ENCODE results near the gene YPEL5. TPM values are rescaled to one million over a fixed set of nuclear protein-coding genes. Genes with fewer than 3 reads are reported as not detected.
A peak's percentile ranks its signal among the peaks of the same experiment; 100 is the strongest.

YPEL5 gene
- total and polyA plus RNA-seq, 2 donors (not counting 1 experiment from before 2014, with no cell fraction given) = 94.7 to 159 TPM

- no peaks in the 10 kb centered on the region for H3K27me3 ChIP-seq (ENCODE audit: control insufficient read depth, insufficient read depth, low read length)
- TF ChIP-seq EZH2 (IDR thresholded peaks at IDR 0.05; ENCODE audit: low read length, missing control alignments) = no peak
- TF ChIP-seq CTCF (conservative IDR thresholded peaks at IDR 0.05 in 1 of 2, IDR thresholded peaks at IDR 0.05 in 1 of 2; ENCODE audit: low read depth in 1 of 2, low read length in 2 of 2) = peak; percentile 85 to 94
- H2AFZ ChIP-seq (ENCODE audit: low read length) = no peak overlapping the region
- no peaks in the 10 kb centered on the region for H3K36me3 ChIP-seq (ENCODE audit: control insufficient read depth, insufficient read depth, low read length)
- no peaks in the 10 kb centered on the region for H3K4me1 ChIP-seq (ENCODE audit: control insufficient read depth, extremely low read depth, insufficient read depth, low read length)
- no peak overlapping the region for H3K4me3 ChIP-seq (replicated peaks in 1 of 4; ENCODE audit: control extremely low read depth in 1 of 4, insufficient read depth in 1 of 4, low read depth in 3 of 4, low read length in 4 of 4)
- H3K9ac ChIP-seq (ENCODE audit: insufficient read depth, low read length) = no peak overlapping the region
- no peaks in the 10 kb centered on the region for H3K79me2 ChIP-seq (ENCODE audit: control insufficient read depth, insufficient read depth, low read length)
- H3K9me3 ChIP-seq (ENCODE audit: control insufficient read depth, insufficient read depth, low read depth, low read length) = no peaks in the 10 kb centered on the region
- H3K27ac ChIP-seq (ENCODE audit: insufficient read depth, low read length) = no peak overlapping the region
- peak; percentile 87 to 94 for DNase-seq (ENCODE audit: low read depth in 2 of 2)
- no peaks in the 10 kb centered on the region for H4K20me1 ChIP-seq (ENCODE audit: control insufficient read depth, extremely low read depth, insufficient read depth, low read length)
- H3K4me2 ChIP-seq (ENCODE audit: extremely low read depth, insufficient read depth, low read length) = peak overlapping the region; percentile 13
Observed at GRCh38 chr2:30165050-30165520, 18.3 kb downstream of the YPEL5 start.

- Histone ChIP-seq H3K79me2 (ENCODE audit: control insufficient read depth, insufficient read depth, low read length) (no peaks in the 10 kb centered on the region), H3K9ac (ENCODE audit: insufficient read depth, low read length) (no peak overlapping the region), H3K9me3 (ENCODE audit: control insufficient read depth, insufficient read depth, low read depth, low read length) (no peaks in the 10 kb centered on the region), H3K36me3 (ENCODE audit: control insufficient read depth, insufficient read depth, low read length) (no peaks in the 10 kb centered on the region), H3K27ac (ENCODE audit: insufficient read depth, low read length) (no peak overlapping the region), H3K4me2 (ENCODE audit: extremely low read depth, insufficient read depth, low read length) (no peak overlapping the region), H3K27me3 (ENCODE audit: control insufficient read depth, insufficient read depth, low read length) (no peaks in the 10 kb centered on the region), H2AFZ (ENCODE audit: low read length) (no peak overlapping the region), H3K4me3 (replicated peaks in 1 of 4; ENCODE audit: control extremely low read depth in 1 of 4, insufficient read depth in 1 of 4, low read depth in 3 of 4, low read length in 4 of 4) (no peak overlapping the region), H3K4me1 (ENCODE audit: control insufficient read depth, extremely low read depth, insufficient read depth, low read length) (no peaks in the 10 kb centered on the region), H4K20me1 (ENCODE audit: control insufficient read depth, extremely low read depth, insufficient read depth, low read length) (no peaks in the 10 kb centered on the region)
- no peak for TF ChIP-seq CTCF (conservative IDR thresholded peaks at IDR 0.05 in 1 of 2, IDR thresholded peaks at IDR 0.05 in 1 of 2; ENCODE audit: low read depth in 1 of 2, low read length in 2 of 2)
- no peak for TF ChIP-seq EZH2 (IDR thresholded peaks at IDR 0.05; ENCODE audit: low read length, missing control alignments)
- DNase-seq (ENCODE audit: low read depth in 2 of 2) = no peak
Observed at GRCh38 chr2:30165617-30166016, 18.8 kb downstream of the YPEL5 start.

- Histone ChIP-seq H3K27me3 (ENCODE audit: control insufficient read depth, insufficient read depth, low read length) (no peaks in the 10 kb centered on the region), H3K4me3 (replicated peaks in 1 of 4; ENCODE audit: control extremely low read depth in 1 of 4, insufficient read depth in 1 of 4, low read depth in 3 of 4, low read length in 4 of 4) (no peak overlapping the region), H3K36me3 (ENCODE audit: control insufficient read depth, insufficient read depth, low read length) (no peaks in the 10 kb centered on the region), H3K79me2 (ENCODE audit: control insufficient read depth, insufficient read depth, low read length) (no peaks in the 10 kb centered on the region), H3K4me1 (ENCODE audit: control insufficient read depth, extremely low read depth, insufficient read depth, low read length) (no peaks in the 10 kb centered on the region), H3K9me3 (ENCODE audit: control insufficient read depth, insufficient read depth, low read depth, low read length) (no peaks in the 10 kb centered on the region), H4K20me1 (ENCODE audit: control insufficient read depth, extremely low read depth, insufficient read depth, low read length) (no peaks in the 10 kb centered on the region), H3K9ac (ENCODE audit: insufficient read depth, low read length) (no peak overlapping the region), H3K27ac (ENCODE audit: insufficient read depth, low read length) (no peak overlapping the region), H2AFZ (ENCODE audit: low read length) (no peak overlapping the region), H3K4me2 (ENCODE audit: extremely low read depth, insufficient read depth, low read length) (no peak overlapping the region)
- TF ChIP-seq CTCF (conservative IDR thresholded peaks at IDR 0.05 in 1 of 2, IDR thresholded peaks at IDR 0.05 in 1 of 2; ENCODE audit: low read depth in 1 of 2, low read length in 2 of 2) = no peak
- no peak for DNase-seq (ENCODE audit: low read depth in 2 of 2)
Observed at GRCh38 chr2:30172627-30173026, 25.8 kb downstream of the YPEL5 start.

Data from fibroblast of lung (primary cell).